K562 (cell line): ENCODE data around the gene PHACTR2. TPM values are rescaled to one million over a fixed set of nuclear protein-coding genes. Genes with fewer than 3 reads are reported as not detected.
"Not testable (repeated sequence)": the region's sequence is repeated elsewhere in the genome, so short reads cannot be mapped to it uniquely, and the experiment has no call there.

Experiments
- ATAC-seq: fragments of 200-7000 bp; cut with Tn5 transposase; 3 replicates; pipeline ENCODE4 v1.9.1; 2020; ENCODE audit warnings: moderate library complexity
- BruUV-seq: library from RNA; stranded (reverse); fragments of 400-500 nt; replicated peaks from 2 replicates; lab custom pipeline; 2021; lab: Mats Ljungman, UMichigan
- CTCF ChIA-PET: fragments of 300-600 bp; formaldehyde crosslinking; extraction: SDS; loops from one replicate; lab custom pipeline; 2021; ENCODE audit warnings: low intra/inter-chr PET ratio; lab: Yijun Ruan, JAX
- POLR2A ChIA-PET: fragments of 300-600, 350-650 bp; sonication (Branson Sonifier 250); formaldehyde crosslinking; extraction: SDS; loops from one replicate; lab custom pipeline; 2021; ENCODE audit warnings: antibody characterized with exemption, inconsistent platforms; lab: Yijun Ruan, JAX
- DNase-seq, 4 experiments: peaks; one replicate each; pipeline versions ENCODE4 v3.0.0 to v3.0.0-alpha.2; 2011 to 2018; ENCODE audit warnings: low spot score in 3 of 4, mixed read lengths in 3 of 4; ENCODE audit errors: extremely low read depth in 1 of 4
- FAIRE-seq: peaks from 2 replicates; lab custom pipeline; 2011; peaks lifted over from hg19 to GRCh38; lab: Jason Lieb, UNC
- H2AFZ ChIP-seq: 2 replicates; pipeline ENCODE4 v1.6.0; 2011; ENCODE audit warnings: low read depth, low read length, control low read depth, inconsistent platforms
- H3K27ac ChIP-seq: fragments of 200-600 bp; 3 replicates; pipeline ENCODE4 v1.8.0; 2011; ENCODE audit warnings: low read depth, mild to moderate bottlenecking, control low read depth, inconsistent platforms, low read length, moderate library complexity, mixed read lengths; ENCODE audit errors: extremely low read depth
- H3K27me3 ChIP-seq, 2 experiments: fragments of 300-600 bp in 1 of 2; 2 replicates in 1 of 2; 3 replicates in 1 of 2; pipeline versions ENCODE4 v1.6.0 to v1.8.0; 2011; ENCODE audit warnings: inconsistent platforms in 2 of 2, low read length in 2 of 2, mild to moderate bottlenecking in 1 of 2, mixed read lengths in 1 of 2, moderate library complexity in 1 of 2; ENCODE audit not compliant: control insufficient read depth in 2 of 2, insufficient read depth in 2 of 2
- H3K36me3 ChIP-seq: fragments of 300-600 bp; 3 replicates; pipeline ENCODE4 v1.8.0; 2011; ENCODE audit warnings: mild to moderate bottlenecking, low read length, inconsistent platforms; ENCODE audit not compliant: control insufficient read depth, insufficient read depth
- H3K4me1 ChIP-seq, 2 experiments: fragments of 200-600 bp in 1 of 2; replicated peaks in 1 of 2; 2 replicates in 1 of 2; 3 replicates in 1 of 2; pipeline versions ENCODE4 v1.5.1 to v1.8.0; 2011; ENCODE audit warnings: inconsistent platforms in 2 of 2, low read length in 2 of 2, mild to moderate bottlenecking in 1 of 2, mixed read lengths in 1 of 2, moderate library complexity in 1 of 2; ENCODE audit not compliant: control insufficient read depth in 2 of 2, insufficient read depth in 2 of 2
- H3K4me2 ChIP-seq: 2 replicates; pipeline ENCODE4 v1.6.1; 2011; ENCODE audit warnings: low read length, control low read depth, inconsistent platforms, mixed read lengths; ENCODE audit not compliant: insufficient read depth
- H3K4me3 ChIP-seq: fragments of 200-600 bp; sonication (generic), shearing (Covaris generic); 2 replicates; pipeline ENCODE4 v1.5.1; 2016; ENCODE audit warnings: control low read depth, inconsistent platforms
- H3K79me2 ChIP-seq: fragments of 200-600 bp; 3 replicates; pipeline ENCODE4 v1.8.0; 2011; ENCODE audit warnings: low read length, inconsistent platforms; ENCODE audit not compliant: control insufficient read depth, insufficient read depth
- H3K9ac ChIP-seq, 2 experiments: 2 replicates each; pipeline versions ENCODE4 v1.6.0 to v1.6.1; 2011; ENCODE audit warnings: low read depth in 2 of 2, low read length in 2 of 2, control low read depth in 1 of 2, inconsistent platforms in 1 of 2, mild to moderate bottlenecking in 1 of 2, mixed read lengths in 1 of 2; ENCODE audit not compliant: insufficient read depth in 1 of 2
- H3K9me1 ChIP-seq: one replicate; pipeline ENCODE4 v1.6.0; 2011; ENCODE audit warnings: inconsistent platforms, mild to moderate bottlenecking, low read length, moderate library complexity; ENCODE audit not compliant: control insufficient read depth, insufficient read depth
- H3K9me3 ChIP-seq: replicated peaks from 2 replicates; pipeline ENCODE4 v1.5.1; 2011; ENCODE audit warnings: low read depth, low read length, inconsistent platforms; ENCODE audit not compliant: control insufficient read depth, insufficient read depth
- H4K20me1 ChIP-seq: replicated peaks from 2 replicates; pipeline ENCODE4 v1.6.1; 2011; ENCODE audit warnings: low read length, inconsistent platforms, mixed read lengths; ENCODE audit not compliant: control insufficient read depth, insufficient read depth
- ATF1 ChIP-seq, 2 experiments: fragments of 450-650 bp in 1 of 2; IDR thresholded peaks; 2 replicates each; pipeline ENCODE4 v1.6.1; 2016; ENCODE audit warnings: missing compliant biosample characterization in 1 of 2, missing genetic modification characterization in 1 of 2
- C11orf30 ChIP-seq: fragments of 450-650 bp; IDR thresholded peaks from 2 replicates; pipeline ENCODE4 v1.6.1; 2016; ENCODE audit warnings: low read depth, mild to moderate bottlenecking
- CEBPB ChIP-seq: fragments of 450-650 bp; IDR thresholded peaks from 2 replicates; pipeline ENCODE4 v1.6.1; 2016; ENCODE audit warnings: missing genetic modification characterization, missing compliant biosample characterization
- ELK1 ChIP-seq: sonication (generic); formaldehyde crosslinking; IDR thresholded peaks from 2 replicates; pipeline ENCODE4 v1.8.1; 2022; ENCODE audit warnings: missing genetic modification reagents
- GABPB1 ChIP-seq: sonication (generic); formaldehyde crosslinking; IDR thresholded peaks from 2 replicates; pipeline ENCODE4 v1.8.0; 2022; ENCODE audit warnings: mild to moderate bottlenecking, missing genetic modification reagents
- HINFP ChIP-seq: fragments of 450-650 bp; conservative IDR thresholded peaks from 2 replicates; pipeline ENCODE4 v1.6.1; 2016; ENCODE audit warnings: missing genetic modification characterization, low read depth, mild to moderate bottlenecking, control low read depth, missing compliant biosample characterization
- HMBOX1 ChIP-seq: sonication (generic); IDR thresholded peaks from 2 replicates; pipeline ENCODE4 v1.6.1; 2016
- KDM1A ChIP-seq, 2 experiments: fragments of 450-650 bp; IDR thresholded peaks; 2 replicates each; pipeline ENCODE4 v1.6.1; 2016; ENCODE audit warnings: mild to moderate bottlenecking in 2 of 2
- KHSRP ChIP-seq: fragments of 450-650 bp; IDR thresholded peaks from 2 replicates; pipeline ENCODE4 v1.6.1; 2017
- MCM3 ChIP-seq: fragments of 450-650 bp; IDR thresholded peaks from 2 replicates; pipeline ENCODE4 v1.6.1; 2016
- MEF2A ChIP-seq: IDR thresholded peaks from 2 replicates; pipeline ENCODE4 v1.6.1; 2011; ENCODE audit warnings: low read depth, mild to moderate bottlenecking, low read length, moderate library complexity; ENCODE audit not compliant: control insufficient read depth
- SOX6 ChIP-seq: fragments of 450-650 bp; IDR thresholded peaks from 2 replicates; pipeline ENCODE4 v1.6.1; 2014; ENCODE audit warnings: mild to moderate bottlenecking
- SRSF1 ChIP-seq: fragments of 200-400 bp; formaldehyde crosslinking; IDR thresholded peaks from 2 replicates; pipeline ENCODE4 v1.6.1; 2017; ENCODE audit warnings: mild to moderate bottlenecking, low read depth, low read length, moderate library complexity
- ZNF121 ChIP-seq: sonication (generic); formaldehyde crosslinking; conservative IDR thresholded peaks from 2 replicates; pipeline ENCODE4 v1.8.0; 2022; ENCODE audit warnings: missing genetic modification reagents
- ZNF316 ChIP-seq: fragments of 450-650 bp; IDR thresholded peaks from 2 replicates; pipeline ENCODE4 v1.6.1; 2016
- ZNF583 ChIP-seq: fragments of 250-450 bp; sonication (Bioruptor Pico); IDR thresholded peaks from 2 replicates; pipeline ENCODE4 v1.4.0; 2020
- WGBS: fragments of 100-300 bp; shearing (Covaris generic); methylation state at CpG from one replicate; pipeline ENCODE4 v1.1.6; 2016; ENCODE audit warnings: low coverage, mixed read lengths; ENCODE audit not compliant: insufficient coverage; ENCODE audit errors: missing lambda C conversion rate; 5-methylcytosine and 5-hydroxymethylcytosine counted together
- in situ Hi-C: fragments of 300-500 bp; cut with MboI; formaldehyde crosslinking; loops from 4 replicates; pipeline ENCODE4 v1.15.0; 2018; ENCODE audit warnings: inconsistent platforms, mixed read lengths
- intact Hi-C: fragments of 100-400 bp; cut with micrococcal nuclease; formaldehyde crosslinking; loops from 2 replicates; pipeline ENCODE4 v1.14.2; 2022
- polyA plus RNA-seq, 8 experiments: library from polyadenylated mRNA; depleted of rRNA in 4 of 8; stranded (reverse) in 5 of 8; unstranded in 3 of 8; fragments of >200 nt; fragmentation: Nextera tagmentation in 2 of 8; fragmentation: Illumina TruSeq in 1 of 8; extraction: Ambion mirVana in 2 of 8; extraction: Trizol in 1 of 8; gene quantifications; 2 replicates each; pipeline versions ENCODE4 v1.2.1 to v1.2.3, GENCODE V29; 2011 to 2014; ENCODE audit warnings: inconsistent platforms in 1 of 8, missing spikeins in 1 of 8
- total RNA-seq, 7 experiments: library from RNA; depleted of rRNA in 6 of 7; stranded (reverse); fragments of >200 nt in 6 of 7; fragmentation: Illumina TruSeq in 2 of 7; extraction: Trizol in 2 of 7; gene quantifications; 2 replicates each; pipeline versions ENCODE4 v1.2.1 to v1.2.3, GENCODE V29; 2011 to 2021; ENCODE audit warnings: low replicate concordance in 1 of 7

PHACTR2 gene
- total and polyA plus RNA-seq, 9 of the 15 experiments (the other 6 are each of a cell fraction or from before 2014, with no cell fraction given) = 5.3 to 52.5 (median 22.9) TPM

- H3K9ac ChIP-seq, H3K9me1 ChIP-seq, DNase-seq, ATAC-seq, H3K4me1 ChIP-seq, intact Hi-C loops, H3K9me3 ChIP-seq, BruUV-seq, H3K27ac ChIP-seq, H3K79me2 ChIP-seq, in situ Hi-C loops, H3K36me3 ChIP-seq, H3K4me2 ChIP-seq, H4K20me1 ChIP-seq, CTCF ChIA-PET, H3K4me3 ChIP-seq, H3K27me3 ChIP-seq, H2AFZ ChIP-seq, FAIRE-seq: not testable (repeated sequence)
- TF ChIP-seq ZNF121 (CRISPR knock-in tag) = peak; percentile 94
- 23% methylated on average over 4 of the region's 4 CpGs for WGBS
- POLR2A ChIA-PET = interaction anchor here (0.9 kb wide), 1 partner anchor 9 kb away, joined by 4 read pairs; no protein-coding TSS in a partner anchor
These were observed 46.6 kb upstream of the PHACTR2 start for GRCh38 chr6:143631196-143631595.

- Histone ChIP-seq H4K20me1 (no peaks in the 10 kb centered on the region), H3K36me3 (no peaks in the 10 kb centered on the region), H3K9ac (no peak overlapping the region), H3K9me3 (no peaks in the 10 kb centered on the region), H3K4me3 (no peak overlapping the region), H3K4me1 (no peaks in the 10 kb centered on the region), H3K9me1 (no peaks in the 10 kb centered on the region), H3K27me3 (no peaks in the 10 kb centered on the region), H3K27ac (no peak overlapping the region), H3K4me2 (no peak overlapping the region), H2AFZ (no peak overlapping the region), H3K79me2 (no peaks in the 10 kb centered on the region)
- POLR2A ChIA-PET = no interaction called here
- no TSS peak for BruUV-seq
- CTCF ChIA-PET = no interaction called here
- FAIRE-seq = no peak
- no peak for DNase-seq
- 16% methylated on average over 4 of the region's 4 CpGs for WGBS
- intact Hi-C loops (no loop called here), in situ Hi-C loops (no loop called here)
- no peak for ATAC-seq
- TF ChIP-seq SRSF1 (no peak), ZNF316 (peak; percentile 60), ATF1 (CRISPR knock-in tag; IDR thresholded peaks at IDR 0.05) (no peak), ATF1 (tag; IDR thresholded peaks at IDR 0.05) (no peak), GABPB1 (no peak), MEF2A (no peak), ZNF583 (CRISPR knock-in tag) (no peak), C11orf30 (peak; percentile 20; the same call in 1 of the 2 replicates), CEBPB (tag) (no peak), KDM1A (IDR thresholded peaks at IDR 0.05) (no peak), MCM3 (no peak), HINFP (tag) (no peak), HMBOX1 (no peak), SOX6 (no peak), KHSRP (no peak), ELK1 (no peak)
These were observed 44.9 kb upstream of the PHACTR2 start for GRCh38 chr6:143632894-143633293.
